NB4 (cell line): Measurements from ENCODE around the gene KRTAP22-2.

Source experiments
- CTCF ChIP-seq: IDR thresholded peaks from one replicate; pipeline ENCODE4 v1.5.1; 2012; ENCODE audit warnings: low read depth, low read length
- MAX ChIP-seq: IDR thresholded peaks from 2 replicates; pipeline ENCODE4 v1.6.1; 2011; ENCODE audit warnings: low read depth, low read length
- MYC ChIP-seq: IDR thresholded peaks from 2 replicates; pipeline ENCODE4 v1.6.1; 2011; ENCODE audit warnings: low read depth, low read length
- POLR2A ChIP-seq: IDR thresholded peaks from 2 replicates; pipeline ENCODE4 v1.6.1; 2011; ENCODE audit warnings: mild to moderate bottlenecking; ENCODE audit not compliant: insufficient read length; ENCODE audit errors: extremely low read depth

- TF ChIP-seq CTCF (no peak), POLR2A (no peak), MAX (no peak), MYC (no peak)
Measured at GRCh38 chr21:30629200-30629599, 39.0 kb upstream of the KRTAP22-2 start.
